Hepatocyte (in vitro differentiated cells): Measurements from ENCODE around the gene MLH3.

ENCODE experiments used
- EZH2 ChIP-seq: fragments of 200-600 bp; sonication (generic); IDR thresholded peaks from 2 replicates; pipeline ENCODE4 v1.6.1; 2016; ENCODE audit warnings: antibody characterized with exemption, mild to moderate bottlenecking, borderline replicate concordance
- EZH2phosphoT487 ChIP-seq: fragments of 200-600 bp; sonication (generic); IDR thresholded peaks from one replicate; pipeline ENCODE4 v1.6.1; 2018; ENCODE audit warnings: antibody characterized with exemption, mild to moderate bottlenecking, low read depth, moderate library complexity; ENCODE audit not compliant: unreplicated experiment, severe bottlenecking
- TF ChIP-seq, protein P1 (sequence below): fragments of 200-600 bp; sonication (generic); IDR thresholded peaks from 2 replicates; pipeline ENCODE4 v1.5.1; 2016; ENCODE audit warnings: antibody characterized with exemption, mild to moderate bottlenecking; ENCODE audit not compliant: poor library complexity

DNA sequence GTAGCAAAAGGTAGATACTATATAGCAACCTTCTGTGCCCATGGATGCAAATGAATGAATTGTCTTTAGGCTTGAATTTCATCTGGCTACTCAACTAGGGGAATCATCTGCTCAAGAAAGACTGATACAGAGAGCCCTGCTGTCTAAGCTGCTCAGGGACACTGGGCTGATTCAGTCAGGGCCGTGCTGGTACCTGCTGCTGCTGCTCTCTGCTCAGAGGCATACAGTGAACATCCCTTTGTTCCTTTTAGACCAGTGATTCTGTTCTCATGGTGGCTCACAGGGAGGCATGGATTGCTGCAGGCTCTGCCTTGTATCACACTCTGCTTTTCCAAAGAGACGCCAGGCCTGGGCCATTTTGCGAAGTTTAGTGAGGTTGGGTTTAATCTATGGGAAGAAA, 34.5 kb downstream of the MLH3 start:
- TF ChIP-seq, protein P1, sequence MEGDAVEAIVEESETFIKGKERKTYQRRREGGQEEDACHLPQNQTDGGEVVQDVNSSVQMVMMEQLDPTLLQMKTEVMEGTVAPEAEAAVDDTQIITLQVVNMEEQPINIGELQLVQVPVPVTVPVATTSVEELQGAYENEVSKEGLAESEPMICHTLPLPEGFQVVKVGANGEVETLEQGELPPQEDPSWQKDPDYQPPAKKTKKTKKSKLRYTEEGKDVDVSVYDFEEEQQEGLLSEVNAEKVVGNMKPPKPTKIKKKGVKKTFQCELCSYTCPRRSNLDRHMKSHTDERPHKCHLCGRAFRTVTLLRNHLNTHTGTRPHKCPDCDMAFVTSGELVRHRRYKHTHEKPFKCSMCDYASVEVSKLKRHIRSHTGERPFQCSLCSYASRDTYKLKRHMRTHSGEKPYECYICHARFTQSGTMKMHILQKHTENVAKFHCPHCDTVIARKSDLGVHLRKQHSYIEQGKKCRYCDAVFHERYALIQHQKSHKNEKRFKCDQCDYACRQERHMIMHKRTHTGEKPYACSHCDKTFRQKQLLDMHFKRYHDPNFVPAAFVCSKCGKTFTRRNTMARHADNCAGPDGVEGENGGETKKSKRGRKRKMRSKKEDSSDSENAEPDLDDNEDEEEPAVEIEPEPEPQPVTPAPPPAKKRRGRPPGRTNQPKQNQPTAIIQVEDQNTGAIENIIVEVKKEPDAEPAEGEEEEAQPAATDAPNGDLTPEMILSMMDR, result no peak
- TF ChIP-seq EZH2phosphoT487 (no peak), EZH2 (no peak)
